ENCODE measurements around the gene DCAF6.

The DCAF6 gene

GRCh38 chr1:167912294-167912693 lies 24.2 kb upstream of the DCAF6 start:
- peak in 1 of 2 experiments; percentile 79 for DNase-seq (ENCODE audit: low read depth in 1 of 2, low spot score in 1 of 2)
- in situ Hi-C loops (cut with HindIII; ENCODE audit: low pct_unique_long_range_greater_than_20kb, low sequenced_read_pairs) = no loop called here
- TF ChIP-seq JUND (IDR thresholded peaks at IDR 0.05; ENCODE audit: low read depth) = no peak

GRCh38 chr1:167913895-167914496 lies 22.5 kb upstream of the DCAF6 start, which contains the start of gene ADCY10:
ADCY10 (minus strand) TSS chr1:167914134; CDS start chr1:167905140, 8,994 bp downstream.
- DNase-seq (ENCODE audit: low read depth in 1 of 2, low spot score in 1 of 2) = peak in 1 of 2 experiments; percentile 84
- no peak; the same call in 1 of the 2 replicates for TF ChIP-seq JUND (IDR thresholded peaks at IDR 0.05; ENCODE audit: low read depth)
- in situ Hi-C loops (cut with HindIII; ENCODE audit: low pct_unique_long_range_greater_than_20kb, low sequenced_read_pairs) = no loop called here

- no peak for TF ChIP-seq JUND (IDR thresholded peaks at IDR 0.05; ENCODE audit: low read depth)
- DNase-seq (ENCODE audit: low read depth in 1 of 2, low spot score in 1 of 2) = no peak
- in situ Hi-C loops (cut with HindIII; ENCODE audit: low pct_unique_long_range_greater_than_20kb, low sequenced_read_pairs) = no loop called here
These were observed 20.9 kb upstream of the DCAF6 start for GRCh38 chr1:167915569-167915968.

- TF ChIP-seq JUND (IDR thresholded peaks at IDR 0.05; ENCODE audit: low read depth) = no peak
- no peak for DNase-seq (ENCODE audit: low read depth in 1 of 2, low spot score in 1 of 2)
- in situ Hi-C loops (cut with HindIII; ENCODE audit: low pct_unique_long_range_greater_than_20kb, low sequenced_read_pairs) = no loop called here
These were observed 19.5 kb upstream of the DCAF6 start for GRCh38 chr1:167916766-167917511.

- no peak for TF ChIP-seq JUND (IDR thresholded peaks at IDR 0.05; ENCODE audit: low read depth)
- in situ Hi-C loops (cut with HindIII; ENCODE audit: low pct_unique_long_range_greater_than_20kb, low sequenced_read_pairs) = no loop called here
- no peak for DNase-seq (ENCODE audit: low read depth in 1 of 2, low spot score in 1 of 2)
These were observed 14.5 kb upstream of the DCAF6 start for GRCh38 chr1:167922023-167922422.

GRCh38 chr1:167922611-167923074 lies 13.8 kb upstream of the DCAF6 start:
- TF ChIP-seq JUND (IDR thresholded peaks at IDR 0.05; ENCODE audit: low read depth) = no peak
- in situ Hi-C loops (cut with HindIII; ENCODE audit: low pct_unique_long_range_greater_than_20kb, low sequenced_read_pairs) = no loop called here
- DNase-seq (ENCODE audit: low read depth in 1 of 2, low spot score in 1 of 2) = no peak

GRCh38 chr1:167923324-167924056 lies 13.0 kb upstream of the DCAF6 start:
- in situ Hi-C loops (cut with HindIII; ENCODE audit: low pct_unique_long_range_greater_than_20kb, low sequenced_read_pairs) = no loop called here
- TF ChIP-seq JUND (IDR thresholded peaks at IDR 0.05; ENCODE audit: low read depth) = no peak
- no peak for DNase-seq (ENCODE audit: low read depth in 1 of 2, low spot score in 1 of 2)

- no peak for TF ChIP-seq JUND (IDR thresholded peaks at IDR 0.05; ENCODE audit: low read depth)
- in situ Hi-C loops (cut with HindIII; ENCODE audit: low pct_unique_long_range_greater_than_20kb, low sequenced_read_pairs) = no loop called here
- DNase-seq (ENCODE audit: low read depth in 1 of 2, low spot score in 1 of 2) = no peak
These were observed 12.4 kb upstream of the DCAF6 start for GRCh38 chr1:167924102-167924501.

- DNase-seq (ENCODE audit: low read depth in 1 of 2, low spot score in 1 of 2) = no peak
- in situ Hi-C loops (cut with HindIII; ENCODE audit: low pct_unique_long_range_greater_than_20kb, low sequenced_read_pairs) = no loop called here
- TF ChIP-seq JUND (IDR thresholded peaks at IDR 0.05; ENCODE audit: low read depth) = no peak
These were observed 11.8 kb upstream of the DCAF6 start for GRCh38 chr1:167924543-167925231.

GRCh38 chr1:167926486-167926997 lies 9.9 kb upstream of the DCAF6 start:
- no peak for TF ChIP-seq JUND (IDR thresholded peaks at IDR 0.05; ENCODE audit: low read depth)
- peak in 1 of 2 experiments; percentile 65 for DNase-seq (ENCODE audit: low read depth in 1 of 2, low spot score in 1 of 2)
- in situ Hi-C loops (cut with HindIII; ENCODE audit: low pct_unique_long_range_greater_than_20kb, low sequenced_read_pairs) = no loop called here

GRCh38 chr1:167927046-167927754 lies 9.3 kb upstream of the DCAF6 start:
- in situ Hi-C loops (cut with HindIII; ENCODE audit: low pct_unique_long_range_greater_than_20kb, low sequenced_read_pairs) = no loop called here
- peak in 1 of 2 experiments; percentile 30 for DNase-seq (ENCODE audit: low read depth in 1 of 2, low spot score in 1 of 2)
- no peak for TF ChIP-seq JUND (IDR thresholded peaks at IDR 0.05; ENCODE audit: low read depth)

Data from T47D (cell line).